WERI-Rb-1 (cell line): ENCODE measurements around the gene YJU2.
"Not testable (repeated sequence)": the region's sequence is repeated elsewhere in the genome, so short reads cannot be mapped to it uniquely, and the experiment has no call there.

Experiments
- DNase-seq: peaks from one replicate; pipeline ENCODE4 v3.0.0-alpha.2; 2020
- H3K27ac ChIP-seq: fragments of 250-450 bp; sonication (Bioruptor Pico); 2 replicates; pipeline ENCODE4 v1.5.1; 2020; ENCODE audit warnings: mild to moderate bottlenecking, moderate library complexity
- H3K27me3 ChIP-seq: fragments of 250-450 bp; sonication (Bioruptor Pico); 2 replicates; pipeline ENCODE4 v1.5.1; 2021; ENCODE audit warnings: mild to moderate bottlenecking, low read depth, moderate library complexity; ENCODE audit not compliant: insufficient read depth, severe bottlenecking
- H3K36me3 ChIP-seq: fragments of 250-450 bp; sonication (Bioruptor Pico); 2 replicates; pipeline ENCODE4 v1.5.1; 2020; ENCODE audit warnings: mild to moderate bottlenecking, moderate library complexity
- H3K4me3 ChIP-seq: 2 replicates; pipeline ENCODE4 v1.5.1; 2011; ENCODE audit warnings: low read depth, mild to moderate bottlenecking, control low read depth, low read length
- H3K9me3 ChIP-seq: fragments of 250-450 bp; sonication (Bioruptor Pico); 2 replicates; pipeline ENCODE4 v1.5.1; 2021; ENCODE audit warnings: mild to moderate bottlenecking, moderate library complexity; ENCODE audit not compliant: severe bottlenecking
- CTCF ChIP-seq: IDR thresholded peaks from 2 replicates; pipeline ENCODE4 v1.5.1; 2011; ENCODE audit warnings: low read depth, mild to moderate bottlenecking, control low read depth, inconsistent platforms, low read length

YJU2 gene

GRCh38 chr19:4241824-4242430 is 5.0 kb upstream of the YJU2 start:
- TF ChIP-seq CTCF, result no peak

GRCh38 chr19:4245938-4246337 is 942 bp upstream of the YJU2 start:
- Histone ChIP-seq H3K36me3 (peaks cover 16% of the 10 kb centered on the region), H3K9me3 (peaks cover 15% of the 10 kb centered on the region)
- not testable (repeated sequence) for H3K4me3 ChIP-seq, H3K27me3 ChIP-seq, DNase-seq, H3K27ac ChIP-seq

More at GRCh38 chr19:4241824-4242430, 5.0 kb upstream of the YJU2 start:
- DNase-seq, result no peak
- Histone ChIP-seq H3K27me3 (no peaks in the 10 kb centered on the region), H3K4me3 (no peak overlapping the region), H3K27ac (no peak overlapping the region), H3K36me3 (no peaks in the 10 kb centered on the region), H3K9me3 (peaks cover 15% of the 10 kb centered on the region)

GRCh38 chr19:4256563-4256962 is 9.7 kb downstream of the YJU2 start:
- no peak overlapping the region for H3K27ac ChIP-seq
- no peaks in the 10 kb centered on the region for H3K27me3 ChIP-seq
- no peak overlapping the region for H3K4me3 ChIP-seq
- peaks cover 3% of the 10 kb centered on the region for H3K9me3 ChIP-seq
- no peak for DNase-seq
- H3K36me3 ChIP-seq, result peaks cover 49% of the 10 kb centered on the region
- TF ChIP-seq CTCF, result peak; percentile 65

DNA sequence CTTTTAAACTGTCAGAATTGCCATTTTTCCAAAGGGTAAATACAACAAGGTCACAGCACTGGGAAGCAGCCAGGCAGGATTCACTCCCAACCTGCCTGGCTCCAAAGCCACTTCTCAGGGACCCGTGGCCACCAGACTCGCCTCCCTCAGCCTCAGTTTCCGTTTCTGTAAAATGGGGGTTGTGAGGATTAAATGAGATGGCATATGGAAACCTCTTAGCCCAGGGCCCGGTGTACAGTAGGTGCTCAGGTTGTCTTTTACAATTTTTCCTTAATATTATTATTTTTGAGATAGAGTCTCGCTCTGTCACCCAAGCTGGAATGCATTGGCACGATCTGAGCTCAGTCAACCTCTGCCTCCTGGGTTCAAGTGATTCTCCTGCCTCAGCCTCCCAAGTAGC is 10.1 kb downstream of the YJU2 start:
- no peaks in the 10 kb centered on the region for H3K27me3 ChIP-seq
- DNase-seq, result no peak
- no peak overlapping the region for H3K4me3 ChIP-seq
- no peak overlapping the region for H3K27ac ChIP-seq
- TF ChIP-seq CTCF, result no peak
- H3K9me3 ChIP-seq, result peaks cover 3% of the 10 kb centered on the region
- H3K36me3 ChIP-seq, result peaks cover 47% of the 10 kb centered on the region

DNA sequence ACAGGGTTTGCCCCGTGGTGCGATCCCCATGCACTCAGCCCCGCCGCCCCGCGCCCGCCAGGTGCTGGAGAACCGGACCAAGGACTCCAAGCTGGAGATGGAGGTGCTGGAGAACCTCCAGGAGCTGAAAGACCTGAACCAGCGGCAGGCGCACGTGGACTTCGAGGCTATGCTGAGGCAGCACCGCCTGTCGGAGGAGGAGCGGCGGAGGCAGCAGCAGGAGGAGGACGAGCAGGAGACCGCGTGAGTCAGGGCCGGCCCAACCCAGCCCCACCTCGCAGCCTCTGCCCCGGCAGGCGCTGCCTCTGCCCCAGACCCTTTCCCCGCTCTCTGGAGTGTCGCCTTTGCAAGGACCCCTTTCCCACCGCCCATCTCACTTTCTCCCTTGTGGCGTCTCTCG is 11.3 kb downstream of the YJU2 start:
- H3K9me3 ChIP-seq, result peaks cover 3% of the 10 kb centered on the region
- H3K4me3 ChIP-seq, result no peak overlapping the region
- no peak for TF ChIP-seq CTCF
- no peaks in the 10 kb centered on the region for H3K27me3 ChIP-seq
- peaks cover 44% of the 10 kb centered on the region for H3K36me3 ChIP-seq
- no peak overlapping the region for H3K27ac ChIP-seq
- no peak for DNase-seq

GRCh38 chr19:4260613-4261191 is 13.8 kb downstream of the YJU2 start:
- Histone ChIP-seq H3K27ac (no peak overlapping the region), H3K36me3 (peaks cover 25% of the 10 kb centered on the region), H3K4me3 (no peak overlapping the region), H3K27me3 (no peaks in the 10 kb centered on the region), H3K9me3 (no peaks in the 10 kb centered on the region)
- no peak for TF ChIP-seq CTCF
- no peak for DNase-seq
